Neuronal stem cell (in vitro differentiated cells): ENCODE data around the gene MARS1.

Experiments used
- DNase-seq: peaks from one replicate; pipeline ENCODE4 v3.0.0-alpha.2; 2013; ENCODE audit warnings: low spot score
- H2AFZ ChIP-seq: one replicate; pipeline ENCODE4 v1.6.1; 2013; ENCODE audit warnings: mild to moderate bottlenecking, low read length, inconsistent platforms
- H2AK5ac ChIP-seq: 2 replicates; pipeline ENCODE4 v1.6.1; 2013; ENCODE audit warnings: low read depth, mild to moderate bottlenecking, inconsistent platforms, low read length, moderate library complexity, mixed read lengths
- H2BK120ac ChIP-seq: 2 replicates; pipeline ENCODE4 v1.6.1; 2013; ENCODE audit warnings: low read depth, mild to moderate bottlenecking, inconsistent platforms, low read length, moderate library complexity, mixed read lengths
- H2BK12ac ChIP-seq: one replicate; pipeline ENCODE4 v1.6.1; 2013; ENCODE audit warnings: low read length, inconsistent platforms
- H2BK15ac ChIP-seq: 2 replicates; pipeline ENCODE4 v1.6.1; 2013; ENCODE audit warnings: mild to moderate bottlenecking, low read length, inconsistent platforms, mixed read lengths
- H2BK5ac ChIP-seq: one replicate; pipeline ENCODE4 v1.6.1; 2013; ENCODE audit warnings: inconsistent platforms, mild to moderate bottlenecking, low read length, moderate library complexity
- H3K14ac ChIP-seq: one replicate; pipeline ENCODE4 v1.6.1; 2013; ENCODE audit warnings: low read length, inconsistent platforms
- H3K18ac ChIP-seq: 2 replicates; pipeline ENCODE4 v1.6.1; 2013; ENCODE audit warnings: low read length, inconsistent platforms
- H3K23ac ChIP-seq: 2 replicates; pipeline ENCODE4 v1.6.1; 2013; ENCODE audit warnings: low read depth, mild to moderate bottlenecking, mixed read lengths, low read length, inconsistent platforms; ENCODE audit not compliant: poor library complexity
- H3K27ac ChIP-seq: replicated peaks from 3 replicates; pipeline ENCODE4 v1.5.1; 2013; ENCODE audit warnings: low read length, inconsistent platforms
- H3K27me3 ChIP-seq, 3 experiments: 2 replicates each; pipeline ENCODE4 v1.6.1; 2013; ENCODE audit warnings: low read length in 3 of 3, mild to moderate bottlenecking in 2 of 3, inconsistent platforms in 1 of 3, low read depth in 1 of 3, mixed read lengths in 1 of 3, moderate library complexity in 1 of 3; ENCODE audit not compliant: control insufficient read depth in 3 of 3, insufficient read depth in 3 of 3
- H3K36me3 ChIP-seq, 2 donors: replicated peaks in 1 of 2; 2 replicates each; pipeline ENCODE4 v1.6.1; 2013; ENCODE audit warnings: low read length in 2 of 2; ENCODE audit not compliant: control insufficient read depth in 2 of 2, insufficient read depth in 2 of 2
- H3K4ac ChIP-seq: 2 replicates; pipeline ENCODE4 v1.6.1; 2013; ENCODE audit warnings: inconsistent platforms, mild to moderate bottlenecking, low read length, moderate library complexity
- H3K4me1 ChIP-seq, 2 donors: 1 replicate in 1 of 2; 2 replicates in 1 of 2; pipeline ENCODE4 v1.6.1; 2013; ENCODE audit warnings: low read length in 2 of 2, low read depth in 1 of 2; ENCODE audit not compliant: control insufficient read depth in 2 of 2, insufficient read depth in 1 of 2
- H3K4me2 ChIP-seq: one replicate; pipeline ENCODE4 v1.6.1; 2013; ENCODE audit warnings: mild to moderate bottlenecking, low read length, inconsistent platforms; ENCODE audit not compliant: insufficient read depth, poor library complexity, severe bottlenecking
- H3K4me3 ChIP-seq, 2 donors: 2 replicates each; pipeline ENCODE4 v1.5.1; 2013; ENCODE audit warnings: low read length in 2 of 2, mild to moderate bottlenecking in 2 of 2, inconsistent platforms in 1 of 2, moderate library complexity in 1 of 2
- H3K79me1 ChIP-seq: one replicate; pipeline ENCODE4 v1.6.1; 2013; ENCODE audit warnings: low read depth, mild to moderate bottlenecking, inconsistent platforms, low read length, moderate library complexity
- H3K9ac ChIP-seq: one replicate; pipeline ENCODE4 v1.6.1; 2013; ENCODE audit warnings: mild to moderate bottlenecking, low read depth, low read length, inconsistent platforms; ENCODE audit not compliant: poor library complexity
- H3K9me3 ChIP-seq, 2 donors: replicated peaks in 1 of 2; 2 replicates each; pipeline versions ENCODE3 to v1.6.1; 2013; ENCODE audit warnings: low read length in 2 of 2, mild to moderate bottlenecking in 2 of 2, inconsistent platforms in 1 of 2, low read depth in 1 of 2, mixed read lengths in 1 of 2, moderate library complexity in 1 of 2; ENCODE audit not compliant: control insufficient read depth in 2 of 2, insufficient read depth in 1 of 2
- H4K8ac ChIP-seq: one replicate; pipeline ENCODE4 v1.6.1; 2013; ENCODE audit warnings: low read depth, mild to moderate bottlenecking, inconsistent platforms, low read length, moderate library complexity
- H4K91ac ChIP-seq: one replicate; pipeline ENCODE4 v1.6.1; 2013; ENCODE audit warnings: low read length, low read depth, mild to moderate bottlenecking, inconsistent platforms; ENCODE audit not compliant: poor library complexity
- WGBS, 2 donors: extraction: QIAGEN DNeasy Blood & Tissue Kit; methylation state at CpG; one replicate each; pipeline ENCODE4 v1.1.7; 2013; ENCODE audit warnings: missing lambda C conversion rate in 2 of 2, mixed read lengths in 1 of 2; ENCODE audit not compliant: insufficient read length in 2 of 2, insufficient replicate concordance in 1 of 2; ENCODE audit errors: extremely low coverage in 2 of 2; 5-methylcytosine and 5-hydroxymethylcytosine counted together

The MARS1 gene

GRCh38 chr12:57518920-57519795 is 31.3 kb downstream of the MARS1 start:
- H3K36me3 ChIP-seq = peaks cover 24 to 58% of the 10 kb centered on the region in 2 donors
- no peak overlapping the region for H2BK120ac ChIP-seq
- no peak overlapping the region for H2AFZ ChIP-seq
- no peak overlapping the region for H2BK12ac ChIP-seq
- H2BK5ac ChIP-seq = no peak overlapping the region
- peak overlapping the region; percentile 66 for H3K23ac ChIP-seq
- H3K4me2 ChIP-seq = peak overlapping the region; percentile 78
- H3K4ac ChIP-seq = no peak overlapping the region
- peak overlapping the region; percentile 48 for H2AK5ac ChIP-seq
- no peak overlapping the region for H4K8ac ChIP-seq
- no peaks in the 10 kb centered on the region for H3K9me3 ChIP-seq
- WGBS, 2 donors = no CpG with 5 or more reads among the region's 7 CpGs
- no peak for DNase-seq
- H3K18ac ChIP-seq = no peak overlapping the region
- peaks cover 0 to 2% (median 0%) of the 10 kb centered on the region in 3 experiments for H3K27me3 ChIP-seq
- peaks cover 22% of the 10 kb centered on the region in 2 donors for H3K4me1 ChIP-seq
- peak overlapping the region; percentile 64 for H3K9ac ChIP-seq
- H3K14ac ChIP-seq = no peak overlapping the region
- peak overlapping the region; percentile 88 to 94 for H3K4me3 ChIP-seq
- no peak overlapping the region for H4K91ac ChIP-seq
- H3K79me1 ChIP-seq = peaks cover 3% of the 10 kb centered on the region
- no peak overlapping the region for H2BK15ac ChIP-seq
- peak overlapping the region; percentile 86 for H3K27ac ChIP-seq

- Histone ChIP-seq H3K27me3 (peaks cover 0 to 2% (median 0%) of the 10 kb centered on the region in 3 experiments), H3K4me1 (peaks cover 25 to 27% of the 10 kb centered on the region in 2 donors), H4K91ac (peak overlapping the region; percentile 67), H3K79me1 (peaks cover 3% of the 10 kb centered on the region), H3K14ac (peak overlapping the region; percentile 78), H2BK5ac (peak overlapping the region; percentile 96), H3K9me3 (no peaks in the 10 kb centered on the region), H3K27ac (peak overlapping the region; percentile 86), H4K8ac (peak overlapping the region; percentile 19), H3K23ac (peak overlapping the region; percentile 66), H2BK12ac (no peak overlapping the region), H3K4me2 (peak overlapping the region; percentile 78), H2BK15ac (no peak overlapping the region), H3K18ac (peak overlapping the region; percentile 62), H3K4me3 (peak overlapping the region; percentile 88 to 94), H2AK5ac (peak overlapping the region; percentile 48), H3K4ac (no peak overlapping the region), H3K9ac (peak overlapping the region; percentile 92), H2AFZ (peak overlapping the region; percentile 61), H2BK120ac (no peak overlapping the region), H3K36me3 (peaks cover 22 to 58% of the 10 kb centered on the region in 2 donors)
- WGBS, 2 donors = no CpG with 5 or more reads among the region's 8 CpGs
- DNase-seq = no peak
Observed at GRCh38 chr12:57519796-57520052, 31.9 kb downstream of the MARS1 start.

GRCh38 chr12:57520053-57520818 is 32.4 kb downstream of the MARS1 start, which contains the start of gene DDIT3:
Gene DDIT3 (minus strand): TSS chr12:57520514. CDS start chr12:57517406, 3,108 bp downstream.
- Histone ChIP-seq H3K4me1 (peaks cover 27% of the 10 kb centered on the region in 2 donors), H2AK5ac (peak within 1 kb of the TSS; percentile 48), H2BK120ac (no peak within 1 kb of the TSS), H3K36me3 (peaks cover 17 to 58% of the 10 kb centered on the region in 2 donors), H2BK15ac (no peak within 1 kb of the TSS), H4K91ac (peak within 1 kb of the TSS; percentile 67), H3K9ac (peak within 1 kb of the TSS; percentile 92), H2BK5ac (peak within 1 kb of the TSS; percentile 96), H3K18ac (peak within 1 kb of the TSS; percentile 63), H3K27ac (peak within 1 kb of the TSS; percentile 90), H3K27me3 (peaks cover 0 to 2% (median 0%) of the 10 kb centered on the region in 3 experiments), H2BK12ac (no peak within 1 kb of the TSS), H4K8ac (peak within 1 kb of the TSS; percentile 19), H3K14ac (peak within 1 kb of the TSS; percentile 78), H3K4me2 (peak within 1 kb of the TSS; percentile 82), H3K4ac (no peak within 1 kb of the TSS), H2AFZ (peak within 1 kb of the TSS; percentile 76), H3K4me3 (peak within 1 kb of the TSS; percentile 88 to 94), H3K23ac (peak within 1 kb of the TSS; percentile 66), H3K9me3 (no peaks in the 10 kb centered on the region), H3K79me1 (peaks cover 3% of the 10 kb centered on the region)
- DNase-seq = peak; percentile 99
- WGBS, 2 donors = no CpG with 5 or more reads among the region's 52 CpGs
